ENCODE data around the gene SMR3A.

SMR3A gene

GRCh38 chr4:70392057-70392776 is 31.7 kb downstream of the SMR3A start:
- Histone ChIP-seq H3K36me3 (ENCODE audit: control insufficient read depth in 1 of 2, insufficient read depth in 2 of 2, low read length in 2 of 2) (no peaks in the 10 kb centered on the region), H2AFZ (ENCODE audit: insufficient read depth, low read length, poor library complexity) (no peak overlapping the region), H3K14ac (ENCODE audit: low read length) (no peak overlapping the region), H3K79me2 (ENCODE audit: control insufficient read depth, insufficient read depth, low read length, poor library complexity) (no peaks in the 10 kb centered on the region), H4K12ac (ENCODE audit: low read depth, low read length) (no peak overlapping the region), H4K91ac (ENCODE audit: low read depth, low read length) (no peak overlapping the region), H3K79me1 (ENCODE audit: low read length) (no peaks in the 10 kb centered on the region), H2AK5ac (ENCODE audit: low read length) (no peak overlapping the region), H3K4me1 (ENCODE audit: control insufficient read depth in 1 of 2, insufficient read depth in 2 of 2, low read length in 2 of 2) (no peaks in the 10 kb centered on the region), H3K9ac (ENCODE audit: low read length) (no peak overlapping the region), H3K27ac (ENCODE audit: low read depth, low read length) (no peak overlapping the region), H3K23ac (ENCODE audit: low read length) (no peak overlapping the region), H3K18ac (ENCODE audit: low read length) (no peak overlapping the region), H3K4ac (ENCODE audit: low read depth, low read length) (no peak overlapping the region), H3K4me2 (ENCODE audit: low read length) (no peak overlapping the region), H3K4me3 (ENCODE audit: low read depth, low read length) (no peak overlapping the region), H2BK120ac (ENCODE audit: insufficient read depth, low read length, poor library complexity) (no peak overlapping the region), H3K9me3 (ENCODE audit: insufficient read depth, low read depth, low read length) (no peaks in the 10 kb centered on the region), H2BK12ac (ENCODE audit: low read length) (no peak overlapping the region), H4K8ac (ENCODE audit: low read depth, low read length) (no peak overlapping the region), H2BK5ac (ENCODE audit: low read depth, low read length, poor library complexity) (no peak overlapping the region), H3K27me3 (ENCODE audit: insufficient read depth, low read length) (no peaks in the 10 kb centered on the region)
- DNase-seq, result no peak
- no CpG with 5 or more reads among the region's 2 CpGs for WGBS (ENCODE audit: extremely low coverage, insufficient coverage, insufficient read length)

DNA sequence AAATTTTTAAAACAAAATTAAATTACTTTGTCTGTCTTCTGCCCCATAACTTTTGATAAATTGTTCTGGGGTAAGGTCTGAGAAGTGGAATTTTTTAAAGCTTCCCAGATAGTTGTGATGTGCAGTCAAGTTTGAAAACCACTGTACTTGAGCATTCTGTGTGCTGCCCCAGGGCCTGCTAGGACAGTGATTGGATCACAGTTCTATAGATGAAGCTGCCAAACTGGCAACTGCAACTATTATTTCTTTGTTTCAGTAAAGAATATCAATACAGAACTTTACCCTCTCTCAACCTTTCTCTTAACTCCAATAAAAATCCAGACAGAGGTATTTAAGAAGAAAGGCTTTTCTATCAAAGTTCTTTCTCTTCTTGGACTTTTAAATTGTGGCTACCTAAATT is 37.0 kb downstream of the SMR3A start, which contains the start of gene OPRPN:
Gene OPRPN (plus strand): TSS at position 361 of the 400 bp plus-strand sequence. CDS start 1,346 bp downstream, outside the sequence.
- no peak within 1 kb of the TSS for H4K91ac ChIP-seq (ENCODE audit: low read depth, low read length)
- H3K4me1 ChIP-seq (ENCODE audit: control insufficient read depth in 1 of 2, insufficient read depth in 2 of 2, low read length in 2 of 2), result no peaks in the 10 kb centered on the region
- no peaks in the 10 kb centered on the region for H3K79me1 ChIP-seq (ENCODE audit: low read length)
- no peak for DNase-seq
- no peak within 1 kb of the TSS for H3K4me2 ChIP-seq (ENCODE audit: low read length)
- H3K27ac ChIP-seq (ENCODE audit: low read depth, low read length), result no peak within 1 kb of the TSS
- no peak within 1 kb of the TSS for H3K9ac ChIP-seq (ENCODE audit: low read length)
- H4K12ac ChIP-seq (ENCODE audit: low read depth, low read length), result no peak within 1 kb of the TSS
- H2AFZ ChIP-seq (ENCODE audit: insufficient read depth, low read length, poor library complexity), result no peak within 1 kb of the TSS
- H2AK5ac ChIP-seq (ENCODE audit: low read length), result no peak within 1 kb of the TSS
- no peak within 1 kb of the TSS for H2BK120ac ChIP-seq (ENCODE audit: insufficient read depth, low read length, poor library complexity)
- no peak within 1 kb of the TSS for H3K4me3 ChIP-seq (ENCODE audit: low read depth, low read length)
- H3K14ac ChIP-seq (ENCODE audit: low read length), result no peak within 1 kb of the TSS
- H3K23ac ChIP-seq (ENCODE audit: low read length), result no peak within 1 kb of the TSS
- no peaks in the 10 kb centered on the region for H3K36me3 ChIP-seq (ENCODE audit: control insufficient read depth in 1 of 2, insufficient read depth in 2 of 2, low read length in 2 of 2)
- H3K9me3 ChIP-seq (ENCODE audit: insufficient read depth, low read depth, low read length), result no peaks in the 10 kb centered on the region
- no peak within 1 kb of the TSS for H2BK5ac ChIP-seq (ENCODE audit: low read depth, low read length, poor library complexity)
- H3K79me2 ChIP-seq (ENCODE audit: control insufficient read depth, insufficient read depth, low read length, poor library complexity), result no peaks in the 10 kb centered on the region
- no peaks in the 10 kb centered on the region for H3K27me3 ChIP-seq (ENCODE audit: insufficient read depth, low read length)
- no peak within 1 kb of the TSS for H3K18ac ChIP-seq (ENCODE audit: low read length)
- H2BK12ac ChIP-seq (ENCODE audit: low read length), result no peak within 1 kb of the TSS
- no peak within 1 kb of the TSS for H3K4ac ChIP-seq (ENCODE audit: low read depth, low read length)
- H4K8ac ChIP-seq (ENCODE audit: low read depth, low read length), result no peak within 1 kb of the TSS

- Histone ChIP-seq H3K9me3 (ENCODE audit: insufficient read depth, low read depth, low read length) (no peaks in the 10 kb centered on the region), H3K4ac (ENCODE audit: low read depth, low read length) (no peak overlapping the region), H3K27me3 (ENCODE audit: insufficient read depth, low read length) (no peaks in the 10 kb centered on the region), H2AK5ac (ENCODE audit: low read length) (no peak overlapping the region), H3K4me3 (ENCODE audit: low read depth, low read length) (no peak overlapping the region), H3K79me1 (ENCODE audit: low read length) (no peaks in the 10 kb centered on the region), H3K23ac (ENCODE audit: low read length) (no peak overlapping the region), H4K12ac (ENCODE audit: low read depth, low read length) (no peak overlapping the region), H3K27ac (ENCODE audit: low read depth, low read length) (no peak overlapping the region), H4K91ac (ENCODE audit: low read depth, low read length) (no peak overlapping the region), H3K36me3 (ENCODE audit: control insufficient read depth in 1 of 2, insufficient read depth in 2 of 2, low read length in 2 of 2) (no peaks in the 10 kb centered on the region), H3K9ac (ENCODE audit: low read length) (no peak overlapping the region), H2BK120ac (ENCODE audit: insufficient read depth, low read length, poor library complexity) (no peak overlapping the region), H2BK12ac (ENCODE audit: low read length) (no peak overlapping the region), H3K18ac (ENCODE audit: low read length) (no peak overlapping the region), H3K4me2 (ENCODE audit: low read length) (no peak overlapping the region), H3K4me1 (ENCODE audit: control insufficient read depth in 1 of 2, insufficient read depth in 2 of 2, low read length in 2 of 2) (no peaks in the 10 kb centered on the region), H2BK5ac (ENCODE audit: low read depth, low read length, poor library complexity) (no peak overlapping the region), H3K79me2 (ENCODE audit: control insufficient read depth, insufficient read depth, low read length, poor library complexity) (no peaks in the 10 kb centered on the region), H4K8ac (ENCODE audit: low read depth, low read length) (no peak overlapping the region), H2AFZ (ENCODE audit: insufficient read depth, low read length, poor library complexity) (no peak overlapping the region), H3K14ac (ENCODE audit: low read length) (no peak overlapping the region)
- DNase-seq, result no peak
- WGBS (ENCODE audit: extremely low coverage, insufficient coverage, insufficient read length), result no CpG with 5 or more reads among the region's 1 CpG
Observed at GRCh38 chr4:70399319-70399718, 38.8 kb downstream of the SMR3A start.

- no peak overlapping the region for H4K91ac ChIP-seq (ENCODE audit: low read depth, low read length)
- no peak overlapping the region for H3K4me3 ChIP-seq (ENCODE audit: low read depth, low read length)
- no peak overlapping the region for H3K23ac ChIP-seq (ENCODE audit: low read length)
- H3K4me1 ChIP-seq (ENCODE audit: control insufficient read depth in 1 of 2, insufficient read depth in 2 of 2, low read length in 2 of 2), result no peaks in the 10 kb centered on the region
- no peak overlapping the region for H3K14ac ChIP-seq (ENCODE audit: low read length)
- no peak overlapping the region for H2AK5ac ChIP-seq (ENCODE audit: low read length)
- DNase-seq, result no peak
- H3K9me3 ChIP-seq (ENCODE audit: insufficient read depth, low read depth, low read length), result no peaks in the 10 kb centered on the region
- H2AFZ ChIP-seq (ENCODE audit: insufficient read depth, low read length, poor library complexity), result no peak overlapping the region
- no peak overlapping the region for H2BK12ac ChIP-seq (ENCODE audit: low read length)
- H3K36me3 ChIP-seq (ENCODE audit: control insufficient read depth in 1 of 2, insufficient read depth in 2 of 2, low read length in 2 of 2), result no peaks in the 10 kb centered on the region
- H3K79me1 ChIP-seq (ENCODE audit: low read length), result no peaks in the 10 kb centered on the region
- no peak overlapping the region for H3K9ac ChIP-seq (ENCODE audit: low read length)
- no peak overlapping the region for H4K12ac ChIP-seq (ENCODE audit: low read depth, low read length)
- no peak overlapping the region for H3K4me2 ChIP-seq (ENCODE audit: low read length)
- no peaks in the 10 kb centered on the region for H3K79me2 ChIP-seq (ENCODE audit: control insufficient read depth, insufficient read depth, low read length, poor library complexity)
- no peak overlapping the region for H3K27ac ChIP-seq (ENCODE audit: low read depth, low read length)
- H3K4ac ChIP-seq (ENCODE audit: low read depth, low read length), result no peak overlapping the region
- no peak overlapping the region for H4K8ac ChIP-seq (ENCODE audit: low read depth, low read length)
- no peak overlapping the region for H2BK120ac ChIP-seq (ENCODE audit: insufficient read depth, low read length, poor library complexity)
- H3K18ac ChIP-seq (ENCODE audit: low read length), result no peak overlapping the region
- H2BK5ac ChIP-seq (ENCODE audit: low read depth, low read length, poor library complexity), result no peak overlapping the region
- no CpG with 5 or more reads among the region's 1 CpG for WGBS (ENCODE audit: extremely low coverage, insufficient coverage, insufficient read length)
- H3K27me3 ChIP-seq (ENCODE audit: insufficient read depth, low read length), result no peaks in the 10 kb centered on the region
Observed at GRCh38 chr4:70402762-70403161, 42.2 kb downstream of the SMR3A start.

Measured in trophoblast cell (in vitro differentiated cells and primary cell).